ENCODE measurements around the gene CSTB.

CSTB gene

GRCh38 chr21:43744725-43745124 is 31.4 kb downstream of the CSTB start:
- Histone ChIP-seq H2AK5ac (ENCODE audit: low read length) (no peak overlapping the region), H2BK120ac (ENCODE audit: insufficient read depth, low read length, poor library complexity) (no peak overlapping the region), H3K4me1 (ENCODE audit: control insufficient read depth in 1 of 2, insufficient read depth in 2 of 2, low read length in 2 of 2) (no peaks in the 10 kb centered on the region)

GRCh38 chr21:43743947-43744346 is 32.2 kb downstream of the CSTB start:
- Histone ChIP-seq H3K79me1 (ENCODE audit: low read length) (no peaks in the 10 kb centered on the region), H2AFZ (ENCODE audit: insufficient read depth, low read length, poor library complexity) (no peak overlapping the region), H3K79me2 (ENCODE audit: control insufficient read depth, insufficient read depth, low read length, poor library complexity) (no peaks in the 10 kb centered on the region), H4K91ac (ENCODE audit: low read depth, low read length) (no peak overlapping the region), H3K4ac (ENCODE audit: low read depth, low read length) (no peak overlapping the region), H3K18ac (ENCODE audit: low read length) (no peak overlapping the region), H4K8ac (ENCODE audit: low read depth, low read length) (no peak overlapping the region), H2BK120ac (ENCODE audit: insufficient read depth, low read length, poor library complexity) (no peak overlapping the region), H3K9me3 (ENCODE audit: insufficient read depth, low read depth, low read length) (no peaks in the 10 kb centered on the region), H3K4me1 (ENCODE audit: control insufficient read depth in 1 of 2, insufficient read depth in 2 of 2, low read length in 2 of 2) (no peaks in the 10 kb centered on the region), H2AK5ac (ENCODE audit: low read length) (no peak overlapping the region), H3K14ac (ENCODE audit: low read length) (no peak overlapping the region), H3K27me3 (ENCODE audit: insufficient read depth, low read length) (no peaks in the 10 kb centered on the region), H3K4me3 (ENCODE audit: low read depth, low read length) (no peak overlapping the region), H2BK5ac (ENCODE audit: low read depth, low read length, poor library complexity) (no peak overlapping the region), H2BK12ac (ENCODE audit: low read length) (no peak overlapping the region), H3K27ac (ENCODE audit: low read depth, low read length) (no peak overlapping the region), H3K36me3 (ENCODE audit: control insufficient read depth in 1 of 2, insufficient read depth in 2 of 2, low read length in 2 of 2) (peaks cover 45 to 48% of the 10 kb centered on the region in 2 experiments), H3K9ac (ENCODE audit: low read length) (no peak overlapping the region), H3K23ac (ENCODE audit: low read length) (no peak overlapping the region), H3K4me2 (ENCODE audit: low read length) (no peak overlapping the region), H4K12ac (ENCODE audit: low read depth, low read length) (no peak overlapping the region)
- no peak for DNase-seq
- WGBS (ENCODE audit: extremely low coverage, insufficient coverage, insufficient read length), result no CpG with 5 or more reads among the region's 8 CpGs

More at GRCh38 chr21:43744725-43745124, 31.4 kb downstream of the CSTB start:
- no CpG with 5 or more reads among the region's 18 CpGs for WGBS (ENCODE audit: extremely low coverage, insufficient coverage, insufficient read length)
- H3K9me3 ChIP-seq (ENCODE audit: insufficient read depth, low read depth, low read length), result no peaks in the 10 kb centered on the region
- peaks cover 50 to 54% of the 10 kb centered on the region in 2 experiments for H3K36me3 ChIP-seq (ENCODE audit: control insufficient read depth in 1 of 2, insufficient read depth in 2 of 2, low read length in 2 of 2)
- no peak overlapping the region for H4K8ac ChIP-seq (ENCODE audit: low read depth, low read length)
- no peaks in the 10 kb centered on the region for H3K27me3 ChIP-seq (ENCODE audit: insufficient read depth, low read length)
- H3K9ac ChIP-seq (ENCODE audit: low read length), result no peak overlapping the region
- no peak overlapping the region for H3K23ac ChIP-seq (ENCODE audit: low read length)
- H3K79me2 ChIP-seq (ENCODE audit: control insufficient read depth, insufficient read depth, low read length, poor library complexity), result no peaks in the 10 kb centered on the region
- H2AFZ ChIP-seq (ENCODE audit: insufficient read depth, low read length, poor library complexity), result no peak overlapping the region
- H3K4ac ChIP-seq (ENCODE audit: low read depth, low read length), result no peak overlapping the region
- no peak overlapping the region for H3K4me2 ChIP-seq (ENCODE audit: low read length)
- H4K12ac ChIP-seq (ENCODE audit: low read depth, low read length), result no peak overlapping the region
- no peak overlapping the region for H3K4me3 ChIP-seq (ENCODE audit: low read depth, low read length)
- H3K18ac ChIP-seq (ENCODE audit: low read length), result no peak overlapping the region
- H3K27ac ChIP-seq (ENCODE audit: low read depth, low read length), result no peak overlapping the region
- no peak for DNase-seq
- H2BK5ac ChIP-seq (ENCODE audit: low read depth, low read length, poor library complexity), result no peak overlapping the region
- no peak overlapping the region for H4K91ac ChIP-seq (ENCODE audit: low read depth, low read length)
- H3K79me1 ChIP-seq (ENCODE audit: low read length), result no peaks in the 10 kb centered on the region
- H2BK12ac ChIP-seq (ENCODE audit: low read length), result no peak overlapping the region
- H3K14ac ChIP-seq (ENCODE audit: low read length), result no peak overlapping the region

- Histone ChIP-seq H3K27me3 (ENCODE audit: insufficient read depth, low read length) (no peaks in the 10 kb centered on the region), H2BK5ac (ENCODE audit: low read depth, low read length, poor library complexity) (no peak overlapping the region), H3K9me3 (ENCODE audit: insufficient read depth, low read depth, low read length) (peaks cover 2% of the 10 kb centered on the region), H2AFZ (ENCODE audit: insufficient read depth, low read length, poor library complexity) (no peak overlapping the region), H3K36me3 (ENCODE audit: control insufficient read depth in 1 of 2, insufficient read depth in 2 of 2, low read length in 2 of 2) (peaks cover 38 to 39% of the 10 kb centered on the region in 2 experiments), H2BK12ac (ENCODE audit: low read length) (no peak overlapping the region), H3K23ac (ENCODE audit: low read length) (no peak overlapping the region), H3K79me1 (ENCODE audit: low read length) (no peaks in the 10 kb centered on the region), H2AK5ac (ENCODE audit: low read length) (no peak overlapping the region), H4K12ac (ENCODE audit: low read depth, low read length) (no peak overlapping the region), H4K91ac (ENCODE audit: low read depth, low read length) (no peak overlapping the region), H3K4me2 (ENCODE audit: low read length) (no peak overlapping the region), H4K8ac (ENCODE audit: low read depth, low read length) (no peak overlapping the region), H3K14ac (ENCODE audit: low read length) (no peak overlapping the region), H3K18ac (ENCODE audit: low read length) (no peak overlapping the region), H3K4me1 (ENCODE audit: control insufficient read depth in 1 of 2, insufficient read depth in 2 of 2, low read length in 2 of 2) (no peaks in the 10 kb centered on the region), H3K4me3 (ENCODE audit: low read depth, low read length) (no peak overlapping the region), H3K79me2 (ENCODE audit: control insufficient read depth, insufficient read depth, low read length, poor library complexity) (no peaks in the 10 kb centered on the region), H3K9ac (ENCODE audit: low read length) (no peak overlapping the region), H3K27ac (ENCODE audit: low read depth, low read length) (no peak overlapping the region), H2BK120ac (ENCODE audit: insufficient read depth, low read length, poor library complexity) (no peak overlapping the region), H3K4ac (ENCODE audit: low read depth, low read length) (no peak overlapping the region)
- no CpG with 5 or more reads among the region's 28 CpGs for WGBS (ENCODE audit: extremely low coverage, insufficient coverage, insufficient read length)
- peak in 1 of 2 donors; percentile 58 for DNase-seq
These were observed 34.5 kb downstream of the CSTB start for GRCh38 chr21:43741423-43742096.

- WGBS (ENCODE audit: extremely low coverage, insufficient coverage, insufficient read length), result no CpG with 5 or more reads among the region's 25 CpGs
- Histone ChIP-seq H2BK5ac (ENCODE audit: low read depth, low read length, poor library complexity) (no peak overlapping the region), H3K23ac (ENCODE audit: low read length) (no peak overlapping the region)
These were observed 35.5 kb downstream of the CSTB start for GRCh38 chr21:43740497-43741156.

More at GRCh38 chr21:43740497-43741156, 35.5 kb downstream of the CSTB start:
- no peak overlapping the region for H4K8ac ChIP-seq (ENCODE audit: low read depth, low read length)
- no peak overlapping the region for H3K18ac ChIP-seq (ENCODE audit: low read length)
- no peak overlapping the region for H2BK12ac ChIP-seq (ENCODE audit: low read length)
- peaks cover 32 to 34% of the 10 kb centered on the region in 2 experiments for H3K36me3 ChIP-seq (ENCODE audit: control insufficient read depth in 1 of 2, insufficient read depth in 2 of 2, low read length in 2 of 2)
- no peaks in the 10 kb centered on the region for H3K27me3 ChIP-seq (ENCODE audit: insufficient read depth, low read length)
- no peak overlapping the region for H3K4me3 ChIP-seq (ENCODE audit: low read depth, low read length)
- H2AFZ ChIP-seq (ENCODE audit: insufficient read depth, low read length, poor library complexity), result no peak overlapping the region
- H3K4me2 ChIP-seq (ENCODE audit: low read length), result peak overlapping the region; percentile 49
- no peaks in the 10 kb centered on the region for H3K79me1 ChIP-seq (ENCODE audit: low read length)
- H3K4me1 ChIP-seq (ENCODE audit: control insufficient read depth in 1 of 2, insufficient read depth in 2 of 2, low read length in 2 of 2), result no peaks in the 10 kb centered on the region
- no peak overlapping the region for H3K9ac ChIP-seq (ENCODE audit: low read length)
- H3K9me3 ChIP-seq (ENCODE audit: insufficient read depth, low read depth, low read length), result peaks cover 2% of the 10 kb centered on the region
- H3K4ac ChIP-seq (ENCODE audit: low read depth, low read length), result no peak overlapping the region
- H2BK120ac ChIP-seq (ENCODE audit: insufficient read depth, low read length, poor library complexity), result no peak overlapping the region
- no peak overlapping the region for H2AK5ac ChIP-seq (ENCODE audit: low read length)
- H4K91ac ChIP-seq (ENCODE audit: low read depth, low read length), result no peak overlapping the region
- H4K12ac ChIP-seq (ENCODE audit: low read depth, low read length), result no peak overlapping the region
- no peak overlapping the region for H3K14ac ChIP-seq (ENCODE audit: low read length)
- H3K27ac ChIP-seq (ENCODE audit: low read depth, low read length), result no peak overlapping the region
- H3K79me2 ChIP-seq (ENCODE audit: control insufficient read depth, insufficient read depth, low read length, poor library complexity), result no peaks in the 10 kb centered on the region
- DNase-seq, result peak; percentile 47 to 89

All from trophoblast cell (in vitro differentiated cells and primary cell).